ENCODE results near the gene TMEM139.

The TMEM139 gene

DNA sequence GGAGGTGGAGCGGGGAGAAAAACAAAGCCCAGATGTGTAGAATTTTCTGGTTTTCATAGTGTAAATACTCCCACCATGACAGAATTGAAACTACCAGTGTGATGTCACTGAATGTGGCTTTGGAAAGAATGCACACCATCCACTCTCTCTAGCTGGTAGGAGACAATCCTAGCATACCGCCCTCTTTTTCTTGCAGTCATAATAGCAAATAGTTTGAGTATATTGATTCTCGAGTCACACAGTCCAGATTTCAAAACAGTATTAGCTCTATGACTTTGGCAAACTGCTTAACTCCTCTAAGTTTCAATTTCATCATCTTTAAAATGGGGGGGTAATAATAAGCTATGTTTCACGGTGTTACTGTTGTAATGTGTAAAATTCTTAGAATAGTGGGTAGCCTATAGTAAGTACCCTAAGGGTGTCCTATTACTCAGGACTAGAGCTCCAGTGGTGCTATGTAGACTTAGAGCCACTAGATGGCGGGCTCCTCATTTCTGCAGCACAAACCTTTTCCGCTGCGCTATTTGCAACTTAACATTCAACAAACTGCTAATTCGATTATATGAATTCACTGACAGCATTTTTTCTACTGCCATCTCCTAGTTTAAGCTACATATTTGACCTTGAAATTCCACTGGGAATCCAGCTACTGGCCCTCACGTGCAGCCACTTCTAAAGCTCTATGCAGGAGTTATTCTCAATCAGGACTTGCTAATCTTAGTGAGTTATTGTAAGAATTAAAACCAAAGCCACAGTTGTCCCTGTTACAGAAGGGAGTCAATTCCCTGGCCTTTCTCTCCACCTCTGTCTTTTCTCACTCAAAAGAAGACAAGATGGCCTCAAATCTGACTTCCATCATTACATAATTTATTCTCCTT lies 44.2 kb upstream of the TMEM139 start:
- TF ChIP-seq, protein P1, sequence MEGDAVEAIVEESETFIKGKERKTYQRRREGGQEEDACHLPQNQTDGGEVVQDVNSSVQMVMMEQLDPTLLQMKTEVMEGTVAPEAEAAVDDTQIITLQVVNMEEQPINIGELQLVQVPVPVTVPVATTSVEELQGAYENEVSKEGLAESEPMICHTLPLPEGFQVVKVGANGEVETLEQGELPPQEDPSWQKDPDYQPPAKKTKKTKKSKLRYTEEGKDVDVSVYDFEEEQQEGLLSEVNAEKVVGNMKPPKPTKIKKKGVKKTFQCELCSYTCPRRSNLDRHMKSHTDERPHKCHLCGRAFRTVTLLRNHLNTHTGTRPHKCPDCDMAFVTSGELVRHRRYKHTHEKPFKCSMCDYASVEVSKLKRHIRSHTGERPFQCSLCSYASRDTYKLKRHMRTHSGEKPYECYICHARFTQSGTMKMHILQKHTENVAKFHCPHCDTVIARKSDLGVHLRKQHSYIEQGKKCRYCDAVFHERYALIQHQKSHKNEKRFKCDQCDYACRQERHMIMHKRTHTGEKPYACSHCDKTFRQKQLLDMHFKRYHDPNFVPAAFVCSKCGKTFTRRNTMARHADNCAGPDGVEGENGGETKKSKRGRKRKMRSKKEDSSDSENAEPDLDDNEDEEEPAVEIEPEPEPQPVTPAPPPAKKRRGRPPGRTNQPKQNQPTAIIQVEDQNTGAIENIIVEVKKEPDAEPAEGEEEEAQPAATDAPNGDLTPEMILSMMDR (conservative IDR thresholded peaks at IDR 0.05; ENCODE audit: low read length): peak; percentile 97
- H3K4me3 ChIP-seq (ENCODE audit: low read length): peak overlapping the region; percentile 30
- peak; percentile 91 for DNase-seq (ENCODE audit: low read depth)

GRCh38 chr7:143242306-143242705 lies 42.5 kb upstream of the TMEM139 start:
- DNase-seq (ENCODE audit: low read depth): no peak
- H3K4me3 ChIP-seq (ENCODE audit: low read length): no peak overlapping the region
- TF ChIP-seq, protein P1 (conservative IDR thresholded peaks at IDR 0.05; ENCODE audit: low read length): no peak

- TF ChIP-seq, protein P1 (conservative IDR thresholded peaks at IDR 0.05; ENCODE audit: low read length): no peak
- DNase-seq (ENCODE audit: low read depth): no peak
- no peak overlapping the region for H3K4me3 ChIP-seq (ENCODE audit: low read length)
These were observed 41.6 kb upstream of the TMEM139 start for GRCh38 chr7:143243111-143243510.

DNA sequence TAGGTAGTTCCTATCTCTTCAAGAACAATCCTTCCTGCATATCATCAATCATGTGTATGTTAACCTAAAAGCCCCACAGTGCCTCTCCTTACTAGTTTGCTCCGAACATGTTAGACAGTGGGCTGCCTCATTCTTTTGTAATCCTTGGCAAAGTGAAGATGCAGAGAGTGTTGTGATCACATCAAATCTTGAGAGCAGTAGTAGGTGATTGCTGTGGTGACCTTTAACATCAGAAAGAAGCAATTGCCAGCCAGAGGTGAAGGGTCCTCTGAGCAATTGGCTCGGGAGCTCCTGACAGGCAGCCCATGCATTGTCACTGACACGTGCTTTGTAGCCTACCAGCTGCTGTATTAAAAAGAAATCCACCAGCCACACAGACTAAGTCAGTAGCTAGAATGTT lies 41.1 kb upstream of the TMEM139 start:
- TF ChIP-seq, protein P1 (conservative IDR thresholded peaks at IDR 0.05; ENCODE audit: low read length): no peak

GRCh38 chr7:143244321-143244720 lies 40.4 kb upstream of the TMEM139 start:
- DNase-seq (ENCODE audit: low read depth): no peak

More for the DNA sequence above, 41.1 kb upstream of the TMEM139 start:
- no peak overlapping the region for H3K4me3 ChIP-seq (ENCODE audit: low read length)
- no peak for DNase-seq (ENCODE audit: low read depth)

DNA sequence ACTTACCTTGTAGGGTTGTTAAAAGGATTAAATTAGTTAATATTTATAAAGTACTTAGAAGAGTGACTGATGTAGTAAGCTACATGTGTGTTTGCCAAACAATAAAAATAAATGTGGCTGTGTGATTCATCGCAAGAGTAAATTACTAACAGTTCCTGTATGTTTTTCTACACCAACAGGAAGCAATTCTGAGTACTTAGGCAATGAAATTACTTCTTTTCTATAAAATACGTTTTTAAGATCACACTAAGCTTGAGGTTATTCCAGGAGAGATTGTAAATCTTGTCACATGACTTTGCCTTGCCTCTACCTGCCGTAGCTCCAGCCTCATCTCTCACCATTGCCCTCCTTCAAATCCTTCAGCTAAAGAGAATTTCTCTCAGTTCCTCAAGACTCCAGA lies 39.6 kb upstream of the TMEM139 start:
- no peak overlapping the region for H3K4me3 ChIP-seq (ENCODE audit: low read length)
- peak; percentile 68 for DNase-seq (ENCODE audit: low read depth)
- TF ChIP-seq, protein P1 (conservative IDR thresholded peaks at IDR 0.05; ENCODE audit: low read length): no peak

More at GRCh38 chr7:143244321-143244720, 40.4 kb upstream of the TMEM139 start:
- TF ChIP-seq, protein P1 (conservative IDR thresholded peaks at IDR 0.05; ENCODE audit: low read length): no peak
- no peak overlapping the region for H3K4me3 ChIP-seq (ENCODE audit: low read length)

- DNase-seq (ENCODE audit: low read depth): no peak
- H3K4me3 ChIP-seq (ENCODE audit: low read length): no peak overlapping the region
- TF ChIP-seq, protein P1 (conservative IDR thresholded peaks at IDR 0.05; ENCODE audit: low read length): no peak
These were observed 37.4 kb upstream of the TMEM139 start for GRCh38 chr7:143247372-143247771.
